ENCODE measurements around the gene SMIM32.

DNA sequence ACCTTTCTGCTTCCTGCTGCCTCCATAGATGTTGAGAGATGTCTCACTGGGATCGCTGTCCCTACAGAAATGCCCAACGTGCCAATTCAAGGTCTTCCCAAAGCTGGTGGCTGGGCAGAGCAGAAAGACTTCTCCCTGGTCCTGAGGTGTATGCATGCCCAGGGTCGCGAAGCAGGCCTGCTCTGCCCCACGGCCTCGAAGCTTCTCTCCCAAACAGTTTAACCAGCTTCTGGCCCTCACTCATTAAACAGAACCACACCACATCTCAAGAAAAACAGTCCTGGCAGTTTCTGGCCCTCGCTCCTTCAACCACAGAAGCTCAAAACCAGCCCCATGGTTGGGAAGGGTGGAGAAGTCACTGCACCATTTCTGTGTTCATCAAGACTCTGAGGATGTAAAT is 14.7 kb upstream of the SMIM32 start:
- TF ChIP-seq, protein P1, sequence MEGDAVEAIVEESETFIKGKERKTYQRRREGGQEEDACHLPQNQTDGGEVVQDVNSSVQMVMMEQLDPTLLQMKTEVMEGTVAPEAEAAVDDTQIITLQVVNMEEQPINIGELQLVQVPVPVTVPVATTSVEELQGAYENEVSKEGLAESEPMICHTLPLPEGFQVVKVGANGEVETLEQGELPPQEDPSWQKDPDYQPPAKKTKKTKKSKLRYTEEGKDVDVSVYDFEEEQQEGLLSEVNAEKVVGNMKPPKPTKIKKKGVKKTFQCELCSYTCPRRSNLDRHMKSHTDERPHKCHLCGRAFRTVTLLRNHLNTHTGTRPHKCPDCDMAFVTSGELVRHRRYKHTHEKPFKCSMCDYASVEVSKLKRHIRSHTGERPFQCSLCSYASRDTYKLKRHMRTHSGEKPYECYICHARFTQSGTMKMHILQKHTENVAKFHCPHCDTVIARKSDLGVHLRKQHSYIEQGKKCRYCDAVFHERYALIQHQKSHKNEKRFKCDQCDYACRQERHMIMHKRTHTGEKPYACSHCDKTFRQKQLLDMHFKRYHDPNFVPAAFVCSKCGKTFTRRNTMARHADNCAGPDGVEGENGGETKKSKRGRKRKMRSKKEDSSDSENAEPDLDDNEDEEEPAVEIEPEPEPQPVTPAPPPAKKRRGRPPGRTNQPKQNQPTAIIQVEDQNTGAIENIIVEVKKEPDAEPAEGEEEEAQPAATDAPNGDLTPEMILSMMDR (conservative IDR thresholded peaks at IDR 0.05; ENCODE audit: low read length) = no peak
- TF ChIP-seq EZH2phosphoT487 (IDR thresholded peaks at IDR 0.05; ENCODE audit: borderline replicate concordance) = no peak

All from Loucy (cell line).